Peyer's patch (tissue), 4 donors: Measurements from ENCODE around the gene RNF213.

ENCODE experiments used
- POLR2A ChIP-seq, 2 donors: fragments of 450-650 bp; IDR thresholded peaks; one replicate each; pipeline ENCODE4 v1.5.1; 2017; ENCODE audit warnings: antibody characterized with exemption in 2 of 2, mild to moderate bottlenecking in 2 of 2, moderate library complexity in 2 of 2
- TF ChIP-seq, protein P1 (sequence below), 6 experiments: fragments of 450-650 bp in 4 of 6; fragments of 200-600 bp in 2 of 6; sonication (generic) in 1 of 6; IDR thresholded peaks; one replicate each; pipeline ENCODE4 v1.5.1; 2017 to 2019; ENCODE audit warnings: antibody characterized with exemption in 6 of 6, mild to moderate bottlenecking in 3 of 6, moderate library complexity in 1 of 6

DNA sequence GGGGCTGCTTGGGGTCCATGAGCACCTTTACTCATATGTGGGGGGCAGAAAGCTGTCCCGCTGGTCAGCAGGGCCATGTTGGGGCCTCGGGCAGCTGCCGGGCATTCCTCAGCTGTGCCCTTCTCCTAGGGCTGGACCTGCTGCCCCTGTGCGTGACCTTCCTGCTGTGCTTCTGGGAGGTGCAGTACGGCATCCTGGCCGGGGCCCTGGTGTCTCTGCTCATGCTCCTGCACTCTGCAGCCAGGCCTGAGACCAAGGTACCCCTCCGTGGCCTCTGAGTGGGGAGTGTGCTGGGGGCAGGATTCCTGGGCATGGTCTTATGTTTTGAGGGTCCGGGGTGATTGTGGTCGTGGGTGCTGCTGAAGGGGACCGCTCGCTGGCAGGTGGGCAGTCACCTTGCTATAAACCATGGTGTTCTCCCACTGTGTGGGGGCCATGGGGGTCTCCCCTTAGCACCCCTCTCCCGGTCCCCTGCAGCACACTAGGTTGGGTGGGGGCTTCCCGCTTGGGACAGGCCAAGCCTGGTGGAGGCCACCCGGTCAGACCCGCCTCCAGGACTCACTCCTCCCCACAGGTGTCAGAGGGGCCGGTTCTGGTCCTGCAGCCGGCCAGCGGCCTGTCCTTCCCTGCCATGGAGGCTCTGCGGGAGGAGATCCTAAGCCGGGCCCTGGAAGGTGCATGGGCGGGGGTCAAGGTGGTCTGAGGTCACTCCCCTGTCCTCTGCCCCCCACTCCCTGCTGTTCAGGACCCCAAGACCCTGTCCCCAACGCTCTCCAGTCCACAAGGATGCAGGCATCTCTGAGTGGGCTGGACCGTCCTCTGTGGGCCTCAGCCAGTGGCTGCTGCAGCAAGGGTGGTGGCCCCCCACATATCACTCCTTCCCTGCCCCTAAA lies 12.4 kb upstream of the RNF213 start:
- TF ChIP-seq, protein P1, sequence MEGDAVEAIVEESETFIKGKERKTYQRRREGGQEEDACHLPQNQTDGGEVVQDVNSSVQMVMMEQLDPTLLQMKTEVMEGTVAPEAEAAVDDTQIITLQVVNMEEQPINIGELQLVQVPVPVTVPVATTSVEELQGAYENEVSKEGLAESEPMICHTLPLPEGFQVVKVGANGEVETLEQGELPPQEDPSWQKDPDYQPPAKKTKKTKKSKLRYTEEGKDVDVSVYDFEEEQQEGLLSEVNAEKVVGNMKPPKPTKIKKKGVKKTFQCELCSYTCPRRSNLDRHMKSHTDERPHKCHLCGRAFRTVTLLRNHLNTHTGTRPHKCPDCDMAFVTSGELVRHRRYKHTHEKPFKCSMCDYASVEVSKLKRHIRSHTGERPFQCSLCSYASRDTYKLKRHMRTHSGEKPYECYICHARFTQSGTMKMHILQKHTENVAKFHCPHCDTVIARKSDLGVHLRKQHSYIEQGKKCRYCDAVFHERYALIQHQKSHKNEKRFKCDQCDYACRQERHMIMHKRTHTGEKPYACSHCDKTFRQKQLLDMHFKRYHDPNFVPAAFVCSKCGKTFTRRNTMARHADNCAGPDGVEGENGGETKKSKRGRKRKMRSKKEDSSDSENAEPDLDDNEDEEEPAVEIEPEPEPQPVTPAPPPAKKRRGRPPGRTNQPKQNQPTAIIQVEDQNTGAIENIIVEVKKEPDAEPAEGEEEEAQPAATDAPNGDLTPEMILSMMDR (IDR thresholded peaks at IDR 0.05) = no peak
- TF ChIP-seq POLR2A (IDR thresholded peaks at IDR 0.05) = no peak
